Measurements from ENCODE around the gene C1QTNF1.

C1QTNF1 gene

GRCh38 chr17:79095345-79096055, 71.5 kb downstream of the C1QTNF1 start:
- peaks cover 33% of the 10 kb centered on the region for H3K27me3 Mint-ChIP-seq
- no peak overlapping the region for H3K4me3 Mint-ChIP-seq

GRCh38 chr17:79096477-79096876, 72.5 kb downstream of the C1QTNF1 start:
- ATAC-seq (no peak), DNase-seq (no peak)
- no peaks in the 10 kb centered on the region for H3K36me3 Mint-ChIP-seq (ENCODE audit: low read depth)
- H3K4me1 Mint-ChIP-seq = peaks cover 6% of the 10 kb centered on the region
- H3K4me3 Mint-ChIP-seq = no peak overlapping the region
- H3K27ac Mint-ChIP-seq = no peak overlapping the region
- H3K27me3 Mint-ChIP-seq = peaks cover 33% of the 10 kb centered on the region
- H3K9me3 Mint-ChIP-seq = no peaks in the 10 kb centered on the region

More at GRCh38 chr17:79095345-79096055, 71.5 kb downstream of the C1QTNF1 start:
- no peaks in the 10 kb centered on the region for H3K9me3 Mint-ChIP-seq
- no peak for DNase-seq
- H3K36me3 Mint-ChIP-seq (ENCODE audit: low read depth) = no peaks in the 10 kb centered on the region
- H3K27ac Mint-ChIP-seq = no peak overlapping the region
- peaks cover 6% of the 10 kb centered on the region for H3K4me1 Mint-ChIP-seq
- ATAC-seq = peak; percentile 3

- ATAC-seq = no peak
- Mint-ChIP-seq H3K9me3 (no peaks in the 10 kb centered on the region), H3K27ac (no peak overlapping the region), H3K4me3 (no peak overlapping the region), H3K4me1 (peaks cover 6% of the 10 kb centered on the region), H3K27me3 (peaks cover 31% of the 10 kb centered on the region), H3K36me3 (ENCODE audit: low read depth) (no peaks in the 10 kb centered on the region)
- no peak for DNase-seq
These were observed 73.5 kb downstream of the C1QTNF1 start for GRCh38 chr17:79097226-79098055.

GRCh38 chr17:79098282-79098867, 74.4 kb downstream of the C1QTNF1 start:
- Mint-ChIP-seq H3K27ac (no peak overlapping the region), H3K36me3 (ENCODE audit: low read depth) (no peaks in the 10 kb centered on the region)
- no peak for ATAC-seq

More at GRCh38 chr17:79098282-79098867, 74.4 kb downstream of the C1QTNF1 start:
- Mint-ChIP-seq H3K4me1 (peaks cover 2% of the 10 kb centered on the region), H3K27me3 (peaks cover 30% of the 10 kb centered on the region), H3K9me3 (no peaks in the 10 kb centered on the region), H3K4me3 (no peak overlapping the region)
- no peak for DNase-seq

All from activated naive CD8-positive, alpha-beta T cell treated with anti-CD3 and anti-CD28 coated beads, Interleukin-2, amount 50 U/mL, for 24 hours (primary cell).